ENCODE measurements around the gene C1QTNF1.
A peak's percentile ranks its signal among the peaks of the same experiment; 100 is the strongest.
"Not testable (repeated sequence)": the region's sequence is repeated elsewhere in the genome, so short reads cannot be mapped to it uniquely, and the experiment has no call there.

C1QTNF1 gene

GRCh38 chr17:79026376-79027273 is 2.7 kb downstream of the C1QTNF1 start:
- DNase-seq = no peak

DNA sequence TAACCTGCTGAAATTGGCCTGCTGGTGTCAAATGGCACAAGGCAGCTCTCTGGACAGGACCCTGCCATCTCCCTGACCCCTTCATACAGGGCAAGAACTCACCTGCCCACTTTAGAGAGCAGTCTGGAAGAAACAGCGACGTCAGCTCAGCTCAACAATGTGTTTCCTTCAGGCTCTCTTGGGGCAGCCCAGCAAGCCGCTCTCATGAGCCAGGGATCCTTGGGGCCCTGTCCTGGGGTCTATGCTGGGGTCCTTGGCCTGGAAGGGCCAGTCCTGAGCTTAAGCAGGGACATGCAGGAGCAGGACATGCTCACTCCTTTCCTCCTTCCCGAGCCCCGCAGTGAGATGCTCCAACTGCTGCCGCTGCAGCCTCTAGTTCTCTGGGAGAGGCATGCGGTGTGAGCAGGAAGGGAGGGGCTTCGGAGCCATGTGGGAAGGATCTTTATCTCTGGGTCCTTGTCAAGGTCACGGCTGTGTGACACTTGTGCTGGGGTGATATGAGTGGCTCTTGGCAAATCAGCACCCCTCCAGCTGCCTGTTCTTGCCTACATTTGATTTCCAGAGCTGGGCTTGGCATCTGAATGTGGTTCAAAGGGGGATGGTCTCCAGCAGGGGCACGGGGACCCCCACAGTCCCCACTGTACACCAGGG is 3.4 kb downstream of the C1QTNF1 start:
- DNase-seq = no peak

DNA sequence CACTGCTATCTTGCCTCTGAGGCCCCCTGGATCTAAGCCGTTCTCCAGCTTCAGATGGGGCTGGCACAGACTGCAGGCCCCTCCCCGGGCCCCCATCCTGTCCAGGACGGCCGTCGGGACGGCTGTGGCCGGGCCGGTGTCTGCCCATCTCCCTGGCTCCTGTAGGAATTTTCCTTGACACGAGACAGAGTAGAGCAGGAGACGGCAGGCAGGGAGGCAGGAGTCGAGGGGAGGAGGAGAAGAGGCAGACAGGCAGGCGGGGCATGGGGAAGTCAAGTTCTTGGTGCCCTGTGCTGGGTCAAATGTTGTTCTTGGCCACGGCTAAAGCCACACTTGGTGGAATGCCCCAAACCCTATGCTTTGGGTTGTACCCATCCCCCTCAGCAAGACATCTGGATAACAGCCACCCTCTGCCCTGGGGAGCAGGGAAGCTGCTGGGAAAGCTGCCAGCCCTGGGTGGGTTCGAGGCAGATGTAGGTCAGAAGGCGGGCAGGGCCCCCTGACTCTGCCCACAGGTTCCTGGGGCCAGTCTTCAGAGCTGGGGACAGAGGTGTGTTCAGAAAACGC is 4.0 kb downstream of the C1QTNF1 start:
- DNase-seq = no peak

- no peak for DNase-seq
These were observed 4.7 kb downstream of the C1QTNF1 start for GRCh38 chr17:79028496-79029326.

DNA sequence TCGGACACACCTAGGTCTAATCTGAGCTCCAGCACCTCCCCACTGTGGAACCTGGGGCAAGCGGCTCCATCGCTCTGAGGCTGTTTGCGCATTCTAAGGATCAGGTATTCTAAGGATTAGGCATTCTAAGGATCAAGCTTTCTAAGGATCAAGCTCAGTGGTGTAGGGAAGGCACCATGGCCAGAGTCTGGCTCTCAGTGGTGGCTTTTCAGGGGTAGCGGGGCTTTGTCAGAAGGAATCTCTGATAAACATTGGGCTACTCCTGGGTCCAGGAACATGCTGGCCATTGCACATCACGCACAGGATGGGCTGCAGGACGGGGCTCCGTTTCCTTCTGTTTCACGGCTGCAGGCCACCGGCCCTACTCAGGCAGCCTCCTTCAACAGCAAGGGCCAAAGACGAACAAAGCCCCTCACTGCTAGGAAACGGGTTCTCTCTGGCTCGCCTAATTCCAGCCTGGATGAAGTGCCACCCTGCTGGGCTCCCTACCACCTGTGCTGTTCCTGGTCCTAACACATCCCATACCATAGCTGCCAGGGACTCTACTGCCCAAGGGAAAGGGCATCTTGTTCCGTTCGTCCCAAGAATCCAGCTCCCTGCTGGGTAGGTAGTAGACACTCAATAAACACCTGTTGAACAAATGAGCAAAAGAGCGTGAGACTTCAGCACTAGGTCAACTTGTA is 5.5 kb downstream of the C1QTNF1 start:
- DNase-seq = no peak

GRCh38 chr17:79030636-79031035 is 6.7 kb downstream of the C1QTNF1 start:
- DNase-seq = not testable (repeated sequence)

GRCh38 chr17:79031996-79032875 is 8.3 kb downstream of the C1QTNF1 start:
- no peak for DNase-seq

GRCh38 chr17:79033046-79033616 is 9.2 kb downstream of the C1QTNF1 start:
- no peak for DNase-seq

- no peak for DNase-seq
These were observed 10.0 kb downstream of the C1QTNF1 start for GRCh38 chr17:79033741-79034501.

GRCh38 chr17:79034931-79035485 is 11.0 kb downstream of the C1QTNF1 start:
- DNase-seq = no peak

GRCh38 chr17:79035686-79036085 is 11.7 kb downstream of the C1QTNF1 start:
- no peak for DNase-seq

DNA sequence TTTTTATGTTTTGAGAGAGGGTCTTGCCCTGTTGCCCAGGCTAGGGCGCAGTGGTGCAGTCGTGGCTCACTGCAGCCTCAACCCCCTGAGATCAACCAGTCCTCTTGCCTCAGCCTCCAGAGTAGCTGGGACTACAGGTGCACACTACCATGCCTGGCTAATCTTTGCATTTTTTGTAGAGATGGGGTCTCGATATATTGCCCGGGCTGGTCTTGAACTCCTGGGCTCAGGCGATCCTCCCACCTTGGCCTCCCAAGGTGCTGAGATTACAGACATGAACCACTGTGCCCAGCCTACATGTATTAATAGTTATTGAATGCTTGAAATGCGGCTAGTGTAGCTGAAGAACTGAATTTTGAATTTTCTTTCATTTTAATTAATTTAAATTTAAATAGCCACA is 12.2 kb downstream of the C1QTNF1 start:
- DNase-seq = no peak

- peak; percentile 64 for DNase-seq
These were observed 12.6 kb downstream of the C1QTNF1 start for GRCh38 chr17:79036596-79036995.

GRCh38 chr17:79038545-79039135 is 14.7 kb downstream of the C1QTNF1 start:
- no peak for DNase-seq

- no peak for DNase-seq
These were observed 15.2 kb downstream of the C1QTNF1 start for GRCh38 chr17:79039171-79039570.

GRCh38 chr17:79039886-79040285 is 15.9 kb downstream of the C1QTNF1 start:
- DNase-seq = no peak

DNA sequence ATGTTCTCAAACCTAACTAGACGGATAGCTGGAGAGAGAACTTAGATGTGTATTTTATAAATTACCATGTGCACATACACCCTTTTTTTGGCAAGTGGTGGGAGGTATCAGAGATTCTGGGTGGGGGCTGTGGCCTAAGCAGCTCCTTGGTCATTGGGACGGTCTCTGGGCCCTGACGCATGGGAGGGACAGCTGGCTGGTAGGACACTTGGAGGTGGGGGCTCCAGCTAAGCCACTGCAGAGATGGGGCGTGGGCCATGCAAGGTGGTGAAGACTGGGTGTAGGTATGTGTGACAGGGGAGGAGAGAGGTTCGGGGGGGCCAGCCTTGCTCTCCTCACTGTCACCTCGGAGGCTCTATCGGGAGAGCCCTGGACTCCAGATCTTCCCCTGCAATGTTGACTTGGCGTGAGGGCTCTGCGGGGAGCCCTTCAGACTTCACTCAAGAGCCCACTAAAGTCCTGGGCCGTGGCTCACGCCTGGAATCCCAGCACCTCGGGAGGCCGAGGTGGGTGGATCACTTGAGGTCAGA is 17.1 kb downstream of the C1QTNF1 start:
- DNase-seq = no peak

DNA sequence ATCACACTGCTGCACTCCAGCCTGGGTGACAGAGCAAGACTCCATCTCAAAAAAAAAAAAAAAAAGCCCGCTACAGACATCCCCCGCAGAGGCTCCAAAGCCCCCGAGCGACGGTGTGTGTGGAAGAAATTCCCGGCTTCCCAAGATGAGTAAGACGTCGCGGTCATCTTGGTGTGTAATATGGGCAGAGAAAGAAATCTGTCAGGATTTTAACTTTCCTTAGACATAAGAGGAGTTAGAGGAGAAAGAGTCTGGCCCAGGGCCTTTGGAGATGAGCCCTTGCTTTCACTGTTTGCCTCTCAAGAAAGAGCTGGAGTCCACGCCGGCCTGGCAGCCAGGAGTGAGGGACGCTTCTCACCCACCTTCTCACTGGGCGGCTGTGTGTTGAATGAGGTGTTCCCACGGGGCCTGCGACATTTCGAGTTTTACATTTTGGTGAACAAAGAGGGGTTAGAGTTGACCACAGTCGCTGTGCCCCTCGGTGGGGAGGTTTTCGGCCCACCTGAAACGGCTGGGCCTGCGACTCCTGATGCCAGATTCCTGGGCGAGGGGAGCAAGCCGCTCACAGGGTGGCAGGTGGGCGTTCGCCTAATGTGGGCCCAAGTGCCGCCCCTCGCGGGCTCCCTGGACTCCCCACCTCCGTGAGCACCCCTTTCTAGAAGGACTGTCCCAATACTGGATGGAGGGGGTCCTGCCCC is 17.9 kb downstream of the C1QTNF1 start:
- no peak for DNase-seq

Data from amniotic stem cell (primary cell).